ENCODE data around the gene SPOCK2. TPM values are rescaled to one million over a fixed set of nuclear protein-coding genes. Genes with fewer than 3 reads are reported as not detected.
"Not testable (repeated sequence)": the region's sequence is repeated elsewhere in the genome, so short reads cannot be mapped to it uniquely, and the experiment has no call there.

The SPOCK2 gene
- polyA plus RNA-seq, 4 donors, result 163 to 179 (median 163) TPM

DNA sequence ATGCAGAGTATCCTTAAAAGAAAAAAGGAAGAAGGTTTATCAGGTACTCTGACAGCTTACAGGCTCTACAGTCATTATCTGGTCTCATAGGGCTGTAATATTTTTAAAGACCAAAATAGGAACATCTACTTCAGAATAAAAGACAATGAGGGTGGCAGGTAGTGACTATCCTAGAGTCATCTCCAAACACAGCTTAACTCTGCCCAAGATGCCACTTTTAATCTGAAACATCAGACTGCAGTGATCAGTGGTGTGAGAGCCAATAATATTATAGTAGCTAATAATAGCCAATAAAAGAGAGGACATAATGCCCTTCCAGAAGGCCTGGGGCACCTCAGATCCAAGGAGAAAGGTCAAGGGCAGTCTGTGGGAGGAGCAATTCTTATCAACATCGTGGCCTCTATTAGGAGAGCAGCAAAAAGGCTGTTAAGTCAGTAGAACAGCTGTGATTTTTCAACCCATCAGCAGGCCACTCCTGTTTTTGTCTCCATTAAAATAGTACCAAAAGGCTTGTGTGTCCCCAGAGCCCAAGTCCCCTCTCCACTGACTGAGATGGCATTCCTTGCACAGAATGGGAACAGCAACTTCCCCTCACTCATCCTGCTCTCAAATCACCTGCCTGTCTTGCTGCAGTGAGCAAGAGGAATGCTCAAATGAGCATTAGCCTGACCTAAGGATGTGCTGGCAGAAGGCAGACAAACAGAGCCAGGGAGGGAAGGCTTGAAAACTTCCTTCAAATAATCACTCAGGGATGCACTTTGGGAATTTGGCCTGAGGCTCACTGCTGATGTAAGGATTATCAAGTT is 20.7 kb upstream of the SPOCK2 start:
- no peak for DNase-seq (ENCODE audit: low read depth in 4 of 4, low spot score in 3 of 4)

DNA sequence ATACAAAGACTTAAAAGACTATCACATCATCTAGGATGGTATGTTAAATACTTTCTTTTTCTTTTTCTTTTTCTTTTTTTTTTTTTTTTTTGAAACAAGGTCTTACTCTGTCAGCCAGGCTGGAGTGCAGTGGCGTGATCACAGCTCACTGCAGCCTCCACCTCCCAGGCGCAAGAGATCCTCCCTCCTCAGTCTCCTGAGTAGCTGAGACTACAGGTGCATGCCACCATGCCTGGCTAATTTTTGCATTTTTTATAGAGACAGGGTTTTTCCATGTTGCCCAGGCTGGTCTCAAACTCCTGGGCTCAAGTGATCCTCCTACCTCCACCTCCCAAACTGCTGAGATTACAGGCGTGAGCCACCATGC is 19.6 kb upstream of the SPOCK2 start:
- DNase-seq (ENCODE audit: low read depth in 4 of 4, low spot score in 3 of 4), result not testable (repeated sequence)

DNA sequence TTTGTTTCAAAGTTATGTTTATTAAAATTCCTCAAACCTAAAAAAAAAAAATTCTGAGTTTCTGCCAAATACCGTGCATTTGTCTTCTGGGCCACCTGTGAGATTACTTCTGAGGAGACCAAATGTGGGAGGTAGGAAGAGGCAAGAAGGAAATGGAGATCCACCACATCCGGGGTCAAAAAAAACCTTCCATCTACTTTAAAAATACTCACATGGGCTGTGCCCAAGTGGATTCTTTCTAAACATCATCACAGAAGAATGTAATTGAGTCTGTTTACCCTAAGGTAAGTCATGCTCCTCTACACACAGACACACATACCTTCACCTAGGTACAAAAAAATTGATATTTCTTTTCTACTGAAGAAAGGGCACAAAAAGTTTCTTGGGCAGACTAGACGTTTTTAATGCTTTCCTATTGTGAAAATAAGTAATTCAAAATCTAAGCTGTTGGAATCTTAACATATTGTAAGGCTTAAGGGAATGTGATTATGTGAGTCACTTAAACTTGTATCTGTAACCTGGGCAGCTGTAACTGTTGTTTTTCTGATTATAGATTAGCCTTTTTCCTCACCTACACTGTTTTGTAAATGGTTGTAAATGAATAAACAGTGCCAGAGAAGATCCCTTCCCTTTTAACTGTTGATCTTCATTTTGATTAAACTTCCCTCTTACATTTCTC is 19.1 kb upstream of the SPOCK2 start:
- no peak for DNase-seq (ENCODE audit: low read depth in 4 of 4, low spot score in 3 of 4)

DNA sequence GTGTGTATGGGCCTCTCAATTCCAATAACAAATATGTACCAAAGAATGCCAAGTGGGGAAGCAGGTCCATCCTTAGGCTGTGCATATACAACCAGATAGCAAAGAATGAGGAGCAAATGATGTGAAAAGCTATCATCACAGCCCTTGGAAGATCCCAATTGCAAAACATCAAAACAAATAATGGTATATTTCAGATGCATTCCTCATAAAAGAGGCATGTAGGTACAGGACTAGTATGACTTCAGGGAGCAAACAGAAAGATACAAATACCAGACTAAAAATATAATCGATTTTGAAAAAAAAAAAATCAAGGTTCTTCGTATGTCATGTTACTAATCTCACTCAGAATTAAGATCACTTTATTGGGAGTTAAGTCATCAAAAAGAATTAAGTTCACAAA is 18.5 kb upstream of the SPOCK2 start:
- no peak for DNase-seq (ENCODE audit: low read depth in 4 of 4, low spot score in 3 of 4)

DNA sequence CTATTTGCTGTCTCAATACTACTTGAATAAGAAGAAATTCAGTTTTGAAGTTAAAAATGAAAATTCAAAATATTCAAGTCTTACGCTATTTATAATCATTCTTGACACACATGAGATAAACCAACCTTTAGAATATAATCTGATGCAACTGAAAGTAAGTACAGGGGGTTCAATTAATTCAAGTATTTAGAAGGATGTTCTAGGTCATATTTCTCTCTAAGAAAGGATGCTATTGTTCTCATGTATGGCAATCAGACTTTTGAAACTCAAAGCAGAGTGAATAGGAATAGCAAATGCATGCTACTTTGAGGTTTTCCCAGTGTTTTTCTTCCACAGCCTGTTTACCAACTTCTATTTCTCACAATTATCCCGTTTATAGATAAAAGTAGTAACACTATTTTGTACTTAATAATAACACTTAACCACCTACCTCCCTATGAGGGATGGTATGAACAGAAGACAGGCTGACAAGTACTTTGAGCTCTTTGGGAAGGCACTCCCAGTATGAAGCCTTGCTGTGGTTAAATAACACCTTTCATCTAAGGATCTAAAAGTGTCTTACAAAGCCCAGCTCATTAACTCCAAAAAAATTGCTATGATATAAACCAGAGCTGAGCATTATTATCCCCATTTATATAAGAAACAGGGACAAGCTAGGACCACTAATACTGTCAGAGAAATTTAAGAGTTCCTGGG is 18.0 kb upstream of the SPOCK2 start:
- DNase-seq (ENCODE audit: low read depth in 4 of 4, low spot score in 3 of 4), result no peak

DNA sequence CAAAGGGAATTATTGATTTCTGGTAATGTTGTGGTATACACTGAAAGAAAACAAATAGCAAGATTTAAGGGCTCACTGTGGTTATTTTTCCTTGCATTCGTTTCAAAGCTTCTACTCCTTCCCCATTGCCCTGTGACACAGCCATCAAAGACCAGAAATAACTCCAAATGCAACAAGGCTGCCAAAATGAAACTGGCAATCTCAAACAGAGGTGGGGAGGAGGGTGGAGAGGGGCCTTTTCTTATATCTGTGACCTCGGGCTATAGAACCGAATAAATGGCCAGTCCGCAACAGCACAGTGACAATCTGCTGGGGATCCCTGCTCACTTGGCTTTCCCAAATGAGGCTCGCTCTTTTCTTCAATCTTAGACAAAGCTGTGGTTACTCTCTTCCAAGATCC is 17.4 kb upstream of the SPOCK2 start:
- no peak for DNase-seq (ENCODE audit: low read depth in 4 of 4, low spot score in 3 of 4)

DNA sequence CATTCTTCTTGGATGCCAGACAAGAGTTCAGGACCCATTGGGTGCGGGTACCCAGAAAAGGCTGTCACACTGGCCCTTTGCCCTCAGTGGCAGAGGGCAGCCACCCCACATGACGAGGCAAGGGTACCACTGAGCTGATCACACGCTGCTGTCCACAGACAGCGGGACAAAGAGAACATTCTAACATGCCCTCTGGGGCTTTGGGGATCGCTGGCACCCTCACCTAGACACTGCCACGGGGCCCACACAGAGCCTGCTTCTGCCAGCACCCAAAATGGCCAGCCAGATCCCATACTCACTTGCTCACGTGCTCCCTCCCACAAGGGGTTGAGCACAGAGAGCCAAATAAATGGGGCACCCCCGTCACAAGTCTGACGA is 16.7 kb upstream of the SPOCK2 start:
- no peak for DNase-seq (ENCODE audit: low read depth in 4 of 4, low spot score in 3 of 4)

DNA sequence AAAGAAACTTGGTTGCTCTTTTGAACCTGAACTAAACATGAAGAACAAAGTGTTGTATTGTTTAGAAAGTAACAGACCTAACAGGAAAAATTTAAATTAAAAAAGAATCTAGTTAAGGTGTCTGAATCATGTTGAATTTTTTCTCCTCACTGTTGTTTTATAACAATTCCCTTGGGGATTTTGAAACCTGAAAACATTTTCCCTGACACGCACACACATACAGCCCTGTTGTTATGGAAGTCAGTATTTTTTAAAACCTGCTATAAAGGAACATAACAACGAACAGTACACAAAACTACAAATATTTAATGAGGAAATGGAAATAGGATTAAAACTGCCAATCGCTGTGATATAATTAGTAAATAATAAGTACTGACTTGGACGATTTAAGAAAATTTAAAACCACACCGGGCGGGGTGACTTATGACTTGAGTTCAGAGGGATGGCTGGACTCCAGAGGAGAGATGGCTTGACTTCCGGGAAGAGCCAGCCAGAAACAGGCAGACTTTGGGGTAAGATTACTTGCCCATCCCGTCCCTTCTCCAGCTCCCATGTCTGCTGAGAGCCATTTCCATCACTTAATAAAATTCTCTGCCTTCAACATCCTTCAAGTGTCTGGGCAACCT is 16.2 kb upstream of the SPOCK2 start:
- no peak for DNase-seq (ENCODE audit: low read depth in 4 of 4, low spot score in 3 of 4)

DNA sequence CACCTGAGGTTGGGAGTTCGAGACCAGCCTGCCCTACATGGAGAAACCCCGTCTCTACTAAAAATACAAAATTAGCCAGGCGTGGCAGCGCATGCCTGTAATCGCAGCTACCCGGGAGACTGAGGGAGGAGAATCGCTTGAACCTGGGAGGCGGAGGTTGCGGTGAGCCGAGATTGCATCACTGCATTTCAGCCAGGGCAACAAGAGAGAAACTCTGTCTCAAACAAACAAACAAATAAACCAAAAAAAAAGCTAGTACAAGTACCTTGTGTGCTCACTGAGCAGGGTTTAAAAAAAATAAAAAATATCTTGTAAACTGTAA is 11.2 kb upstream of the SPOCK2 start:
- DNase-seq (ENCODE audit: low read depth in 4 of 4, low spot score in 3 of 4), result no peak

DNA sequence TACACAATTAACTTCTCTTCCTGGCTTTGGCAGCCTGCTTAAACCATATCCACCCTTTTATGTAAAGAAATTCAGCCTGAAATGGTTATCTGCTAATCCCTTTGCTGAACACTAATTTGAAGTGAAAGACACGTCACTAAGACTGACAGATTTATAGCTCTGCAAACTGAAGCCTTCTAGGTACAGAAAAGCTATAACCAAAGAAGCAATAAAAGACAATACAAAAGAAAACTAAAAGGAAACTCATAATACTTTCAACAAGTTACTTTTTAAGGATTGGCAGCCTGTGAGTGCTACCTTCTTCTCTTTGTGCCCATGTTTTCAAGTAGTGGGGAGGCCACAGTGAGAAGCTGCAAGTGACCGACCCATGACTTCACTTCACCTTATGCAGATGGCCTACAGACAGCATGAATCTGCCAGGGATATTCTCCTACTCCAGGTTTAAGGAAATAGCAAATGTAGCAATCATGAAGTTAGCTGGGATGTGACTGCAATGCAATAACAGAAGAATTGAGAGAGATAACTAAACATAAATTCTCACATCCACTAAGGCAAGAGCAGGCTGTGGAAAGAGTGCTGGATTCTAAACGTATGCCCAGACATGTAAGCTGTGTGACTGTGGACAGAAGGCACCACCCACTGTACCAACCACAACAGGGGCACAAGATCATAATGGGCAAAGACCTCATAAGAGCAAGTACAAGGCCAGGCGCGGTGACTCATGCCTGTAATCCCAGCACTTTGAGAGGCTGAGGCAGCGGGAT is 10.7 kb upstream of the SPOCK2 start:
- DNase-seq (ENCODE audit: low read depth in 4 of 4, low spot score in 3 of 4), result no peak

DNA sequence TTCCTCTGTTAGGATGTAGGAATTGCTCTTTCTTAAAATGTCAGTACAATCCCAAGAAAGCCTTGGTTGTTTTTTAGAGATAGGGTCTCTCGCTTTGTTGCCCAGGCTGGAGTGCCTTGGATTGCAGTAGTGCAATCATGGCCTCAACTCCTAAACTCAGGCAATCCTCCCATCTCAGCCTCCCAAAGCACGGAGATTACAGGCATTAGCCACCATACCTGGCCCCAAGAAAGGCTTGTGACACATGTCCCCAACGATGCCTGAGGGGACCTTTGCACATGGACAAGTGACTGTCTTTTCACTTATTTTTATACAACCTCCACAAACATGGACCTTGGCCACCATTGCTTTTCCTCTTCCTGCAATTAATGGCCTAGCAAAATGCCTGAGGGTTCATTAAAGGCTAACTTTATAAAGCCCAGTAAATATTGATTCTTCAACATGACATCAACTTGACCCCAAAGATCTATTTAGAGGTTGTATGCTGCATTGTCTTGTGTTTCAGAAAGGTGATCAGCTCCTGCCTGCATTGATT is 10.0 kb upstream of the SPOCK2 start:
- no peak for DNase-seq (ENCODE audit: low read depth in 4 of 4, low spot score in 3 of 4)

DNA sequence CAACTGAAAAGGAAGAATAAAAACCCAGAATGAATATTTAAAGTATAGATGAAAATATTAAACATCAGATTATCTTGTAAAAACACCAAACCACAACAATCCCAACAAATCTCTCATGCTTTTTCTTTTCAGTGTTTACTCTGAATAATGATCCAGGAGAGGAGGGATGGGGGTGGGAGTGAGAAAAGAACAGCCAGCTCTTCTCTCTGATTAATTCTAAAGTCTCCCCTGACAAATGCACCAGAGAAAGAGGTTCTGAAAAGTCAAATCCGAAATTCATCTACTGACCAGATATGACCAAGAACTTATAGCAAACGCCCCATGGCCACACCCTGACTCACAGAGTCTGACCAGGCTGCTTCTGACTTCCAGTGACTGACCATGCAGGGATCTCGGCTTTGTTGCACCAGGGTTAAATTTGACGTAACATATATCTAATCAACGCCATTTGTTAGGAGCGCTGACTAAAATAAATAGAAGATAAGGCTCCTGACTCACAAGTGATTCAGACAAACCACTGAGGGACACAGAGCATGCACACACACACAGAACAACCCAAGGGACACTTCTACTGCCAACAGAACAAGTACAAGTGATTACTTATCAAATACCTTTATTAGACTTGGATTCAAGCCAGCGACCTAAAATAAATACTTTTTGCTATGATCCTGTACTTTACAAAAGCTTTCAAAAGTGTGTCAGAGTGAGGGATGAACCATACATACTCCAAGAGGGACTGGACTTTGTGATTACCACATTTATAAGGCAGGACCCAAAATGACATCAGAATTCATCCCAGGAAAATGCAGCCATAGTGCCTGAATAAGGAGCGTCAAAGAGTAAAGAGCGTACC is 9.3 kb upstream of the SPOCK2 start:
- no peak for DNase-seq (ENCODE audit: low read depth in 4 of 4, low spot score in 3 of 4)

DNA sequence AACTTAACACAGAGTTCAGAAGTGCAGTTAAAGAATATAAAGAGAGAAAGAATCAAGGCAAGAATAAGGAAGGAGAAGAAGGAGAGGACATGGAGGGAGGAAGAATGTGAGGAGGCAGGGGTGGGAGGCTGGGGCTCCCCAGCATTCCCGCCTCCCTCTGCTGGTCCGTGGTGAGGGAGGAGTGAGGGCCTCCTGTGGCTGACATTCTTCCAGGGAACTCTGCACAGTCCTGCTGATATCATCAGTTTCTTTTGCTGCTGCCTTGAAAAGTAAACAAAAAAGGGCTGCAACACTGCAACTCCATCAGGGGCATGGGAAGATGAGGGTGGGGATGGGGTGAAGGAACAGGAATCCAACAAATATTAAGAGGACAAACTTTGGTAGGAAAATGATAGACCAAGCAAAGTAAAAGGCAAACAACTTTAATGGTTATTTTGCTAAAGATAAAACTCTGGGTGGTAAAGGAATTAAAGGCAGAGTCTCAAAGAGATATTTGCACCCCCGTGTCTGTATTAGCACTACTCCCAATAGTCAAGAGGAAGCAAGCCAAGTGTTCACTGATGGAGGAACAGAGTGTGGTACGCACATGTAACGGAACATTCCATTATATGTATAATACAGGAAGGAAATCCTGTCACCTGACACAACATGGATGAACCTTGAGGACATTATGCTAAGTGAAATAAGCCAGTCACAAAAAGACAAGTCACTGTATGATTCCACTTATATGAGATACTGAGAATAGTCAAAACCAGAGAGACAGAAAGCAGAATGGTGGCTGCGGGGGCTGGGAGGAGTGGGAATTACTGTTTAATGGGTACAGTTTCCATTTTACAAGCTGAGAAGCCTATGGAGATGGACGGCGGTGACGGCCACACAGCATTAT is 8.0 kb upstream of the SPOCK2 start:
- DNase-seq (ENCODE audit: low read depth in 4 of 4, low spot score in 3 of 4), result no peak

DNA sequence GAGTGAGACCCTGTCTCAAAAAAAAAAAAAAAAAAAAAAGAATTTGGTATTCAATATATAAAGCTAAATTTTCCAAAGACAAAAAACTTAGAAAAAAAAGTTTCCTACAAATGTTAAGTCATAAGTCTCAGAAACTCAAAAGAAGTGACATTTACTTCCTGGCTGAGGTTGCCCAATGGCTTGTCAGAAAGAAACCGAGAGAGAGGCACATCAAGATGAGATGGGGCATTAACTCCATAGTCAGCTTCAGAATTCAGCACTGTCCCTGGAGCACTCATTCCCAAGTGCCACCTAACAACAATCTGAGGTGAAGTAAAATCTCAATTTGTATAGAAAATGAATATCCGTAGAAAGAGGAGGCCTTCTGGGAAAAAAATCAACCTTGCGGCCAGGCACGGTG is 6.8 kb upstream of the SPOCK2 start:
- no peak for DNase-seq (ENCODE audit: low read depth in 4 of 4, low spot score in 3 of 4)

DNA sequence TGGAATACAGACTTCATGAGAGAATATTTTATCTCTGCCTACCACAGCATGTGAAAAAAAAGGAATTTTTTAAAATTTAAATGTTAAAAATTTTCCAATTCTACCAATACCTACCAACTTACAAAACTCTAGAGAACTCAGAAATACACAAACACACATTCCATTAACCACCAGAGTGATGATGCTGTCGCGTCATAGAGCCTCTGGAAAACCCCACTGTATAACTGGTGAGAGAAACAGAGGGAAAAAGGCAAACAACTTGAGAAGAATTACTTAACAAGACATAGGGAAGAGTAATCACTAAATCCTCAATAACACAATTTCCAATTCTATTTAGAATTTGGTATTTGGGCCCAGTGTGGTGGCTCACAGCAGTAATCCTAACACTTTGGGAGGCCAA is 6.2 kb upstream of the SPOCK2 start:
- DNase-seq (ENCODE audit: low read depth in 4 of 4, low spot score in 3 of 4), result no peak

DNA sequence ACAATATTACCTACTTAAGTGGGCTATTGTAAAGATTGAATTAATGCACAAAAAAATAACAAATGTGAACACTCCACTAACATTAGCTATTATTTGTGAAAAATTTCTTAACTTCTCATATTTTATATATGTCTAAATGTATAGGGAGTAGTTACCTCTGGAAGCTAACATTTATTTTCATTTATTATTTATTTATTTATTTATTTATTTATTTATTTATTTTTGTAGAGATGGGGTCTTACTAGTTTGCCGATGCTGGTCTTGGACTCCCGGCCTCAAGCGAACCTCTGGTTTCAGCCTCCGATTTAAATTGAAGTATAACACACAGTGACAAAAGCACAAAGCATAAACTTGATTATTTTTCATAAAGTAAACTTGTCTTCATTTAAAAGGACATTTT is 5.1 kb upstream of the SPOCK2 start:
- no peak for DNase-seq (ENCODE audit: low read depth in 4 of 4, low spot score in 3 of 4)

DNA sequence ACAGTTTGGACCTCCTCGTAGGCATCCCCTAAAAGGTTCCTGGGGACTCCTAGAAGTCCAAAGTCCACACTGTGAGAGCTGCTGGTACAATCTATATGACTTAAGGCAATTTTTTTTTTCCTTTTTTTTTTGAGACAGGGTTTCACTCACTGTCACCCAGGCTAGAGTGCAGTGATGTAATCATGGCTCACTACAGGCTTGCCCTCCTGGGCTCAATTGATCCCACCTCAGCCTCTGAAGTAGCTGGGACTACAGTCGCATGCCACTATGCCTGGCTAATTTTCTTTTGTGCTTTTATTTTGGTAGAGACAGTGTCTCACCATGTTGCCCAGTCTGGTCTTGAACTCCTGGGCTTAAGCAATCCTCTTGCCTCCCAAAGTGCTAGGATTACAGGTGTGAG is 4.6 kb upstream of the SPOCK2 start:
- no peak for DNase-seq (ENCODE audit: low read depth in 4 of 4, low spot score in 3 of 4)

DNA sequence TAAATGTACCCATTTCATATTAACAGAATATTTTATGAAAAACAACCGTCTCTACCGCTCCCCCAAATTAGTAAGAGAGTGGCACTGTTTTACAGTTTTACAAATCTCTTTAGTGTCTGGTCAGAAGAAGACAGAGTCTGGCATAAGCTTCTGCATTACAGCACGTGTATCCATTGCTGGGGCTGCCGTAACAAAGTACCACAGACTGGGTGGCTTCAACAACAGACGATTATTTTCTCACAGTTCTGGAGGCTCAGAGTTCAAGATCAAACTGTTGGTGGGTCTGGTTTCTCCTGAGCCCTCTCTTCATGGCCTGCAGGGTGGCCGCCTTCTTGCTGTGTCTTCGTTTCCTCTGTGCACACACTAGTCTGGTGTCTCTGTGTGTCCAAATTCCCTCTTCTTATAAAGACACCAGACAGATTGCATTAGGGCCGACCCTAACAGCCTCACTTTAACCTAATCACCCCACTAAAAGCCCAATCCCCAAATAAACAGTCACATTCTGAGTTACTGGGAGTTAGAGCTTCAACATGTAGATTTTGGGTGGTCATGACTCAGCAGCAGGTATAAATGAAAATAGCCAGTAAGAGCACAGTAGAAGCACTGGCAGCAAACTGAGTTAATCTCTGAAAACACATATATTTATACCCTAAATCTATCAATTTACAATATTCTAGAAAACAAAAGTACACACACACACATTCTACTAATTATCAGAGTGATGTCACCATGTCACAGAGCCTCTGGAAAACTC is 4.0 kb upstream of the SPOCK2 start:
- DNase-seq (ENCODE audit: low read depth in 4 of 4, low spot score in 3 of 4), result no peak

All from right renal pelvis (tissue), 4 donors.